OCI-LY7 (cell line): Measurements from ENCODE around the gene COX8A. TPM values are rescaled to one million over a fixed set of nuclear protein-coding genes. Genes with fewer than 3 reads are reported as not detected.
A peak's percentile ranks its signal among the peaks of the same experiment; 100 is the strongest.

ENCODE experiments used
- BruUV-seq: library from RNA; stranded (reverse); fragments of 400-500 nt; replicated peaks from 2 replicates; lab custom pipeline; 2021; lab: Mats Ljungman, UMichigan
- CTCF ChIA-PET: fragments of 300-600 bp; sonication (Branson Sonifier 250); formaldehyde crosslinking; loops from one replicate; lab custom pipeline; 2022; ENCODE audit warnings: antibody characterized with exemption; ENCODE audit not compliant: unreplicated experiment; lab: Charles Lee
- POLR2A ChIA-PET: fragments of 300-600 bp; sonication (Branson Sonifier 250); formaldehyde crosslinking; loops from one replicate; lab custom pipeline; 2022; ENCODE audit warnings: antibody characterized with exemption; lab: Charles Lee
- DNase-seq: peaks from one replicate; pipeline ENCODE4 v3.0.0-alpha.2; 2015; ENCODE audit warnings: low spot score
- H2AFZ ChIP-seq: fragments of 200-600 bp; sonication (generic), shearing (Covaris generic); 2 replicates; pipeline ENCODE4 v1.6.1; 2014; ENCODE audit warnings: mild to moderate bottlenecking, antibody characterized with exemption, low read length, moderate library complexity
- H3K27ac ChIP-seq: fragments of 200-600 bp; sonication (generic); 2 replicates; pipeline ENCODE4 v1.5.1; 2014; ENCODE audit warnings: mixed run types, low read depth, mild to moderate bottlenecking, moderate library complexity, low read length, inconsistent platforms; ENCODE audit not compliant: poor library complexity, severe bottlenecking
- H3K36me3 ChIP-seq: fragments of 200-600 bp; sonication (generic); 2 replicates; pipeline ENCODE4 v1.6.1; 2014; ENCODE audit warnings: mild to moderate bottlenecking, antibody characterized with exemption, low read length, moderate library complexity, mixed read lengths; ENCODE audit not compliant: insufficient read depth
- H3K4me1 ChIP-seq: fragments of 200-600 bp; sonication (generic); 2 replicates; pipeline ENCODE4 v1.5.1; 2014; ENCODE audit warnings: mild to moderate bottlenecking, low read length; ENCODE audit not compliant: insufficient read depth, poor library complexity, severe bottlenecking
- H3K4me2 ChIP-seq: fragments of 200-600 bp; sonication (generic); 2 replicates; pipeline ENCODE4 v1.6.1; 2014; ENCODE audit warnings: mild to moderate bottlenecking, low read length
- H3K4me3 ChIP-seq: fragments of 200-600 bp; sonication (generic); 2 replicates; pipeline ENCODE4 v1.5.1; 2014; ENCODE audit warnings: mild to moderate bottlenecking, low read depth, low read length; ENCODE audit not compliant: poor library complexity, severe bottlenecking
- H3K79me2 ChIP-seq: fragments of 200-600 bp; sonication (generic); 2 replicates; pipeline ENCODE4 v1.6.1; 2016; ENCODE audit warnings: low read depth, mild to moderate bottlenecking, low read length, moderate library complexity, mixed read lengths; ENCODE audit not compliant: insufficient read depth
- H3K9me2 ChIP-seq: fragments of 200-600 bp; sonication (generic); 2 replicates; pipeline ENCODE4 v1.6.1; 2016; ENCODE audit warnings: mild to moderate bottlenecking, low read length, mixed read lengths; ENCODE audit not compliant: insufficient read depth
- H3K9me3 ChIP-seq: fragments of 200-600 bp; sonication (generic); 2 replicates; pipeline ENCODE4 v1.6.1; 2014; ENCODE audit warnings: mild to moderate bottlenecking, mixed run types, low read length, mixed read lengths
- H4K20me1 ChIP-seq: fragments of 200-600 bp; sonication (generic); 2 replicates; pipeline ENCODE4 v1.6.1; 2014; ENCODE audit warnings: mild to moderate bottlenecking, antibody characterized with exemption, low read length, moderate library complexity, mixed read lengths; ENCODE audit not compliant: insufficient read depth
- EZH2phosphoT487 ChIP-seq: fragments of 200-600 bp; sonication (generic); IDR thresholded peaks from 2 replicates; pipeline ENCODE4 v1.6.1; 2018; ENCODE audit warnings: low read depth, borderline replicate concordance, mild to moderate bottlenecking, mixed run types, antibody characterized with exemption, low read length, moderate library complexity, mixed read lengths
- intact Hi-C: fragments of 100-400 bp; cut with micrococcal nuclease; formaldehyde crosslinking; loops from one replicate; pipeline ENCODE4 v1.10.0; 2022; ENCODE audit not compliant: unreplicated experiment
- total RNA-seq, 2 experiments: library from RNA; depleted of rRNA in 1 of 2; stranded (reverse); fragments of >200 nt in 1 of 2; shearing (Covaris generic) in 1 of 2; gene quantifications; 2 replicates each; pipeline ENCODE4 v1.2.3, GENCODE V29; 2014 to 2022
- TF ChIP-seq, protein P1 (sequence below): fragments of 200-600 bp; sonication (generic); conservative IDR thresholded peaks from 2 replicates; pipeline ENCODE4 v1.5.1; 2014; ENCODE audit warnings: mild to moderate bottlenecking, antibody characterized with exemption, low read length, moderate library complexity, mixed read lengths

COX8A gene
- total RNA-seq, 2 experiments from 2014 or later, result 373 to 811 TPM

DNA sequence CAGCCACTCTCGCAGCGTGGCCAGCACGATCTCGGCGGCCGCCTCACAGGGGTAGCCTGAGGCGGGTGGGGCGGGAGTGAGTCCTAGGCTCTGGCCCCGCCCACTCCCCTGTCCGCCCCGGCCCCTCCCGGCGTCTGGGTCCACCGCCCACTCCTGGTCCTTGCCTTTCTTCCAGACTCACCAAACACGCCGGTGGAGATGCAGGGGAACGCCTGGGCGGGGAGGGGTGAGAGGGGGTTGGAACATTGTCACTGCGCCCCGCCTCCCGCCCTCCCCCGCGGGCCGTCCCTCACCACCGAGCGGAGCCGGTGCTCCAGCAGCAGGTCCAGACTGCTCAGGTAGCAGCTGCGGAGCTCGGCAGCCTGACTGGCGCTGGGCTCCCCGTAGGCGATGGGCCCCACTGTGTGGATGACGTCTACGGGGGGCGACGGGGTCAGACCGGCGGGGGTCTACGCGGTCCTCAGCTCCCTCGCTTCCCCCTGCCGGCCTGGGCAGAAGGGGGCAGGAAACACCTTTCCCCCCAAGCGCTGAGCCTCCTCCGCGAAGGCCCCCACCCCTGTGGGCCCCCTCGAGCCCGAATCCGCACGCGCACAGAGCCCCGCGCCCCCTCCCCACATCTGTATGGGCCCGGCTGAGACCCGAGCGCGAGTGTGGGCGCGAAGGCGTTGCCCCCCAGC is 25.1 kb downstream of the COX8A start:
- intact Hi-C loops, result loop anchor here (1.0 kb wide), 1 partner anchor 149 kb away; no protein-coding TSS in a partner anchor
- POLR2A ChIA-PET, result no interaction called here

DNA sequence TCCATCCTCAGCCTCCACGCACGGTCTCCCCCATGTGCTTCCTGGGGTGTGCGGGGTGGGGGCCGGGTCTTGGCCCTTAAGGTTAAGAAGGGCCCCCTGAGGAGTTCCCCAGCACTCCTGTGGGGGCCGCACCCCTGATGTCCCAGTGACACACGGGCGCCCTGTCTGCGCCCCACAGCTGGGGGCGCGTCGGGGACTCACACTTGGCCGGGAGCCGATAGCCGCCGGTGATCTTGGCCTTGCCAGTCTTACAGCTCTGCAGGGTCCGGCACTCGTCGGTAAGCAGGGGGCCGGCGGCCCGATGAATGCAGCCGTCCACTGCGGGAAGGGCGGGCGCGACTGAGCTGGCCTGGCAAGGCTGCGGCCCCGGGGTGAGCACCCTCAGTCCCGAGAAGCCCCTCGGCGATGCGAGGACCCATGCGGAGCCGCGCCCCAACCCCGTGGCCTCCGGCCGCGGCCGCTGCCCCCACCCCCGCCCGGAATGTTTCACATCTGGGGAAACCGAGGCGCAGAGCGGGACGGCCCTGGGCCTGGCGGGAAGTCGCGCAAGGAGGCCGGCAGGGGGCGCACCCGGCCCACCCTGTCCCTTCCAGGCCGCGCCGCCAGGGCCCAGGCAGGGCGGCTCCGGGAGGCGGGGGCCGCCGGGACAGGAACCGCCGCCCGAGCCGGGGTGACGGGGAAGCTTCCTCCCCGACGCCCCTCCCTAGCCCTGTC is 25.8 kb downstream of the COX8A start:
- H3K79me2 ChIP-seq, result no peaks in the 10 kb centered on the region
- H3K9me3 ChIP-seq, result no peaks in the 10 kb centered on the region
- BruUV-seq, result no TSS peak
- peaks cover 9% of the 10 kb centered on the region for H3K4me1 ChIP-seq
- H3K27ac ChIP-seq, result no peak overlapping the region
- peaks cover 45% of the 10 kb centered on the region for H3K36me3 ChIP-seq
- CTCF ChIA-PET, result no interaction called here
- no peaks in the 10 kb centered on the region for H4K20me1 ChIP-seq
- peak; percentile 71 for DNase-seq
- no peak for TF ChIP-seq EZH2phosphoT487
- TF ChIP-seq, protein P1, sequence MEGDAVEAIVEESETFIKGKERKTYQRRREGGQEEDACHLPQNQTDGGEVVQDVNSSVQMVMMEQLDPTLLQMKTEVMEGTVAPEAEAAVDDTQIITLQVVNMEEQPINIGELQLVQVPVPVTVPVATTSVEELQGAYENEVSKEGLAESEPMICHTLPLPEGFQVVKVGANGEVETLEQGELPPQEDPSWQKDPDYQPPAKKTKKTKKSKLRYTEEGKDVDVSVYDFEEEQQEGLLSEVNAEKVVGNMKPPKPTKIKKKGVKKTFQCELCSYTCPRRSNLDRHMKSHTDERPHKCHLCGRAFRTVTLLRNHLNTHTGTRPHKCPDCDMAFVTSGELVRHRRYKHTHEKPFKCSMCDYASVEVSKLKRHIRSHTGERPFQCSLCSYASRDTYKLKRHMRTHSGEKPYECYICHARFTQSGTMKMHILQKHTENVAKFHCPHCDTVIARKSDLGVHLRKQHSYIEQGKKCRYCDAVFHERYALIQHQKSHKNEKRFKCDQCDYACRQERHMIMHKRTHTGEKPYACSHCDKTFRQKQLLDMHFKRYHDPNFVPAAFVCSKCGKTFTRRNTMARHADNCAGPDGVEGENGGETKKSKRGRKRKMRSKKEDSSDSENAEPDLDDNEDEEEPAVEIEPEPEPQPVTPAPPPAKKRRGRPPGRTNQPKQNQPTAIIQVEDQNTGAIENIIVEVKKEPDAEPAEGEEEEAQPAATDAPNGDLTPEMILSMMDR, result peak; percentile 77
- POLR2A ChIA-PET, result no interaction called here
- H3K4me3 ChIP-seq, result no peak overlapping the region
- no peak overlapping the region for H2AFZ ChIP-seq
- intact Hi-C loops, result loop anchor here (1.0 kb wide), 1 partner anchor 148 kb away; no protein-coding TSS in a partner anchor
- H3K9me2 ChIP-seq, result no peaks in the 10 kb centered on the region
- no peak overlapping the region for H3K4me2 ChIP-seq

More for the DNA sequence above, 25.1 kb downstream of the COX8A start:
- H2AFZ ChIP-seq, result no peak overlapping the region
- H3K27ac ChIP-seq, result no peak overlapping the region
- no peak overlapping the region; the same call in 1 of the 2 replicates for H3K4me2 ChIP-seq
- no peaks in the 10 kb centered on the region for H4K20me1 ChIP-seq
- H3K4me1 ChIP-seq, result peaks cover 9% of the 10 kb centered on the region
- CTCF ChIA-PET, result no interaction called here
- H3K4me3 ChIP-seq, result no peak overlapping the region
- no peak for DNase-seq
- no peaks in the 10 kb centered on the region for H3K9me3 ChIP-seq
- H3K9me2 ChIP-seq, result no peaks in the 10 kb centered on the region
- H3K79me2 ChIP-seq, result no peaks in the 10 kb centered on the region
- TF ChIP-seq, protein P1, result no peak
- BruUV-seq, result no TSS peak
- H3K36me3 ChIP-seq, result peaks cover 52% of the 10 kb centered on the region
